ENCODE data around the gene TRAM2. TPM values are rescaled to one million over a fixed set of nuclear protein-coding genes. Genes with fewer than 3 reads are reported as not detected.

Gene TRAM2
- total and polyA plus RNA-seq, 9 of the 15 experiments (the other 6 are each of a cell fraction or from before 2014, with no cell fraction given): 2.6 to 13.3 (median 8.9) TPM

DNA sequence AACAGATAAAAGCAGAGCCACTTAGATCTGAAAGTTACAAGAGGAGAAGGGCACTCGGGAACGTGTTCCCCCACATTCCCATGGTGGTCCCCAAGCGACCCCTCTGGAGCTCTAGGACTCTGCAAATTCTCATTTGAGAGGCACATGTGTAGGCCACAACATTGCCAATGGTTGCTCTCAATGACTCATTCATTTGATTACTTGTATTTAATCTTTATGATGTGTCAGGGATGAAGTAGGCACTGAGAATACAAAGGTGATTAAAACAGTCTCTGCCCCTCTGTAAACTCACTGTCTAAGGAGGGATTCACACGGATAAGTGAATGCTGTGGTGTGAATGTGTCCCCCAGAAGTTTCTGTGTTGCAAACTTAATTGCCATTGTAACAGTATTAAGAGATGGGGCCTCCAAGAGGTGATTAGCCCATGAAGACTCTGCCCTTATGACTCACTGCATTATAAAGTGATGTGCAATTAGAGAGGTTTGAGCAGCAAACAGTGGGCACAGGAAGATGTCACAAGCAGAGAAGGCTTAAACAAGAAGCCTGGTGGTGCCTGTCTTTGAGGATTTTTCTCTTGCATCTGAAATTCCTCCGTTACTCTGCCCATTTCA is 34.0 kb upstream of the TRAM2 start:
- Histone ChIP-seq H3K27ac (ENCODE audit: extremely low read depth, low read depth, low read length) (no peak overlapping the region), H4K20me1 (replicated peaks; ENCODE audit: control insufficient read depth, insufficient read depth, low read length) (no peaks in the 10 kb centered on the region), H3K4me3 (no peak overlapping the region), H3K4me1 (replicated peaks in 1 of 2; ENCODE audit: control insufficient read depth in 2 of 2, insufficient read depth in 2 of 2, low read length in 2 of 2) (peaks cover 6 to 38% of the 10 kb centered on the region in 2 experiments), H3K4me2 (ENCODE audit: insufficient read depth, low read length) (no peak overlapping the region), H3K9me3 (replicated peaks; ENCODE audit: control insufficient read depth, insufficient read depth, low read depth, low read length) (no peaks in the 10 kb centered on the region), H3K36me3 (ENCODE audit: control insufficient read depth, insufficient read depth, low read length) (no peaks in the 10 kb centered on the region), H3K79me2 (ENCODE audit: control insufficient read depth, insufficient read depth, low read length) (no peaks in the 10 kb centered on the region), H3K9me1 (ENCODE audit: control insufficient read depth, insufficient read depth, low read length) (no peaks in the 10 kb centered on the region), H2AFZ (ENCODE audit: low read depth, low read length) (peak overlapping the region; percentile 40; the same call in 1 of the 2 replicates), H3K9ac (ENCODE audit: insufficient read depth in 1 of 2, low read depth in 2 of 2, low read length in 2 of 2) (no peak overlapping the region), H3K27me3 (ENCODE audit: control insufficient read depth in 2 of 2, insufficient read depth in 2 of 2, low read length in 2 of 2) (no peaks in the 10 kb centered on the region)
- ChIA-PET POLR2A (no interaction called here), CTCF (ENCODE audit: low intra/inter-chr PET ratio) (no interaction called here)
- BruUV-seq (replicated peaks): no TSS peak
- FAIRE-seq: no peak
- in situ Hi-C loops (cut with MboI): no loop called here
- ATAC-seq: 0 out of 3 replicates have a peak, but pooled peaks have one; percentile 16
- intact Hi-C loops (cut with micrococcal nuclease): no loop called here
- TF ChIP-seq, protein P1, sequence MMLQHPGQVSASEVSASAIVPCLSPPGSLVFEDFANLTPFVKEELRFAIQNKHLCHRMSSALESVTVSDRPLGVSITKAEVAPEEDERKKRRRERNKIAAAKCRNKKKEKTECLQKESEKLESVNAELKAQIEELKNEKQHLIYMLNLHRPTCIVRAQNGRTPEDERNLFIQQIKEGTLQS (IDR thresholded peaks at IDR 0.05): peak; percentile 34
- TF ChIP-seq, protein P1 (CRISPR knock-in tag; conservative IDR thresholded peaks at IDR 0.05): no peak
- TF ChIP-seq SOX6 (IDR thresholded peaks at IDR 0.05) (no peak), FOSL1 (tag; conservative IDR thresholded peaks at IDR 0.05) (0 out of 2 replicates have a peak, but pooled peaks have one; percentile 26)
- no peak for DNase-seq (ENCODE audit: extremely low read depth in 1 of 4, low spot score in 3 of 4)
- 60% methylated on average over 5 of the region's 5 CpGs for WGBS (ENCODE audit: insufficient coverage, low coverage, missing lambda C conversion rate)

DNA sequence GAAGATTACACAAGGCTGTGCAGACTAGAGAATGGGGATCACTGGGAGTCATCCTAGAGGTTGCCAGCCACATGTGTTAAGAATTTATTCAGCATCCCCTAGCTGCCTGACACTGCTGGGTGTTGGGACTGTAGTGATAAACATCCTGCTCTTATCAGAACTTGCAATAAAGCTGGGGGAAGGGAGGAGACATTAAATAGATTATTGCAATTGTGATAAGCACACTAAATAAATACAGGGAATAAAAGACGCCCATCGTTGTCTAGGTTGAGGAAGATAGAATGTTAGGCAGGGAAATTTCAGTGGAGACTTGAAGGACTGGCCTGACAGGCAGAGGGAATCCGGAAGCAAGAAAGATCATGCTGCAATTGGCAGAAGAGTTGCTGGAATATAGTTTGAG is 33.2 kb upstream of the TRAM2 start:
- intact Hi-C loops (cut with micrococcal nuclease) (no loop called here), in situ Hi-C loops (cut with MboI) (no loop called here)
- Histone ChIP-seq H3K79me2 (ENCODE audit: control insufficient read depth, insufficient read depth, low read length) (no peaks in the 10 kb centered on the region), H3K9ac (ENCODE audit: insufficient read depth in 1 of 2, low read depth in 2 of 2, low read length in 2 of 2) (no peak overlapping the region), H3K9me1 (ENCODE audit: control insufficient read depth, insufficient read depth, low read length) (no peaks in the 10 kb centered on the region), H4K20me1 (replicated peaks; ENCODE audit: control insufficient read depth, insufficient read depth, low read length) (no peaks in the 10 kb centered on the region), H2AFZ (ENCODE audit: low read depth, low read length) (peak overlapping the region; percentile 40; the same call in 1 of the 2 replicates), H3K4me1 (replicated peaks in 1 of 2; ENCODE audit: control insufficient read depth in 2 of 2, insufficient read depth in 2 of 2, low read length in 2 of 2) (peaks cover 6 to 38% of the 10 kb centered on the region in 2 experiments), H3K27me3 (ENCODE audit: control insufficient read depth in 2 of 2, insufficient read depth in 2 of 2, low read length in 2 of 2) (no peaks in the 10 kb centered on the region), H3K27ac (ENCODE audit: extremely low read depth, low read depth, low read length) (no peak overlapping the region), H3K4me3 (no peak overlapping the region), H3K36me3 (ENCODE audit: control insufficient read depth, insufficient read depth, low read length) (no peaks in the 10 kb centered on the region), H3K9me3 (replicated peaks; ENCODE audit: control insufficient read depth, insufficient read depth, low read depth, low read length) (no peaks in the 10 kb centered on the region), H3K4me2 (ENCODE audit: insufficient read depth, low read length) (no peak overlapping the region)
- POLR2A ChIA-PET: interaction anchor here (0.7 kb wide), 1 partner anchor 38 kb away, joined by 3 read pairs; no protein-coding TSS in a partner anchor
- BruUV-seq (replicated peaks): no TSS peak
- FAIRE-seq: no peak
- CTCF ChIA-PET (ENCODE audit: low intra/inter-chr PET ratio): no interaction called here
- 6% methylated on average over 3 of the region's 3 CpGs for WGBS (ENCODE audit: insufficient coverage, low coverage, missing lambda C conversion rate)
- peak; percentile 24; the same call in 1 of the 3 replicates for ATAC-seq
- peak in 1 of 4 experiments; percentile 14 for DNase-seq (ENCODE audit: extremely low read depth in 1 of 4, low spot score in 3 of 4)
- TF ChIP-seq, protein P2, sequence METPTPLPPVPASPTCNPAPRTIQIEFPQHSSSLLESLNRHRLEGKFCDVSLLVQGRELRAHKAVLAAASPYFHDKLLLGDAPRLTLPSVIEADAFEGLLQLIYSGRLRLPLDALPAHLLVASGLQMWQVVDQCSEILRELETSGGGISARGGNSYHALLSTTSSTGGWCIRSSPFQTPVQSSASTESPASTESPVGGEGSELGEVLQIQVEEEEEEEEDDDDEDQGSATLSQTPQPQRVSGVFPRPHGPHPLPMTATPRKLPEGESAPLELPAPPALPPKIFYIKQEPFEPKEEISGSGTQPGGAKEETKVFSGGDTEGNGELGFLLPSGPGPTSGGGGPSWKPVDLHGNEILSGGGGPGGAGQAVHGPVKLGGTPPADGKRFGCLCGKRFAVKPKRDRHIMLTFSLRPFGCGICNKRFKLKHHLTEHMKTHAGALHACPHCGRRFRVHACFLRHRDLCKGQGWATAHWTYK (CRISPR knock-in tag; IDR thresholded peaks at IDR 0.05): 0 out of 2 replicates have a peak, but pooled peaks have one; percentile 26
- TF ChIP-seq, protein P3, sequence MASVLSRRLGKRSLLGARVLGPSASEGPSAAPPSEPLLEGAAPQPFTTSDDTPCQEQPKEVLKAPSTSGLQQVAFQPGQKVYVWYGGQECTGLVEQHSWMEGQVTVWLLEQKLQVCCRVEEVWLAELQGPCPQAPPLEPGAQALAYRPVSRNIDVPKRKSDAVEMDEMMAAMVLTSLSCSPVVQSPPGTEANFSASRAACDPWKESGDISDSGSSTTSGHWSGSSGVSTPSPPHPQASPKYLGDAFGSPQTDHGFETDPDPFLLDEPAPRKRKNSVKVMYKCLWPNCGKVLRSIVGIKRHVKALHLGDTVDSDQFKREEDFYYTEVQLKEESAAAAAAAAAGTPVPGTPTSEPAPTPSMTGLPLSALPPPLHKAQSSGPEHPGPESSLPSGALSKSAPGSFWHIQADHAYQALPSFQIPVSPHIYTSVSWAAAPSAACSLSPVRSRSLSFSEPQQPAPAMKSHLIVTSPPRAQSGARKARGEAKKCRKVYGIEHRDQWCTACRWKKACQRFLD (CRISPR knock-in tag; IDR thresholded peaks at IDR 0.05): no peak
- TF ChIP-seq, protein P4, sequence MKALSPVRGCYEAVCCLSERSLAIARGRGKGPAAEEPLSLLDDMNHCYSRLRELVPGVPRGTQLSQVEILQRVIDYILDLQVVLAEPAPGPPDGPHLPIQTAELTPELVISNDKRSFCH (CRISPR knock-in tag; IDR thresholded peaks at IDR 0.05): no peak
- TF ChIP-seq, protein P4 (tag; IDR thresholded peaks at IDR 0.05): 0 out of 2 replicates have a peak, but pooled peaks have one; percentile 30
- TF ChIP-seq CBFA2T3 (IDR thresholded peaks at IDR 0.05) (peak; percentile 61), EP300 (IDR thresholded peaks at IDR 0.05; ENCODE audit: low read length) (no peak), SMARCA4 (IDR thresholded peaks at IDR 0.05) (peak; percentile 44; the same call in 1 of the 2 replicates)
